Fibroblast of gingiva (primary cell): ENCODE measurements around the gene FAM227A.
"Not testable (repeated sequence)": the region's sequence is repeated elsewhere in the genome, so short reads cannot be mapped to it uniquely, and the experiment has no call there.

Experiments used
- DNase-seq: peaks from one replicate; pipeline ENCODE4 v3.0.0-alpha.2; 2011; ENCODE audit warnings: low read depth

FAM227A gene

DNA sequence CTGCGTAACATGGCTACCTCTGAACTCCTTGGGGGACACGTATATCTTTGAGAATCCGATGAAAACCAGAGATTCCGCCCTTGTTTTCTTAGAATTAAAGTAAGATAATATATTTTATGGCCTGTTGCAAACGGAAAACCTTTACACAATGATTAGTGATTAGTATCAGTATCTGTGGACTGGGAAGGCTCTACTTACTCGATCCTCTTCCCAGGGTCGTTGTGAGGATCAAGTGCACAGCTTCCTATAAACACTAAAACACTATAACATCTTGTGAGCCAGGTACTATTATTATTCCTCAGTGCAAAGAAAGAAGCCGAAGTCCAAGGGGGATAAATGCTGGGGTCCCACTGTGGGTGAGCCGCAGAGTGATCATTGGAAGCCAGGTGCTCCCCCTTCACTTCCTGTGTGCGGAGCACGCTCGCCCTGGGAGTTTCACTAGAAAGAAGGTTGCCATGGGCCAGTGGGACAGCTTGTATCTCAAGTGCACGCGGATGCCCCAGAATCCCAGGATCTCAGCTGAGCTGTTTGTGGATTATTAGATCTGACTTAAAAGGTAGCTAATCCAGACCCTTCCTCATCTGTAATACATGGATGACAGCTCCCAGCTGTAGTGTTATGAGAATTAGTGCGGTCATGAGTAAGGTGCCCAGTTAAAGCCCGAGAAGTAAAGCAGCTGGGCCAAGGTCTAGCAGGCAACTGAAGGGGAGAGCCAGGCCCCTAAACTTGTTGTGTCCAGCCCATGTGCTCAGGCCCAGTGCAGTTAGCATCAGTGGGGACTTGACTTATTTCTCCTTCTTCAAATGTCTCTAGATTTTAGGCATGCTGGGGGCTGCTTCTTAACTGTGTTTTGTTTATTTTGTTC, 1.1 kb upstream of the FAM227A start:
- DNase-seq, result no peak

DNA sequence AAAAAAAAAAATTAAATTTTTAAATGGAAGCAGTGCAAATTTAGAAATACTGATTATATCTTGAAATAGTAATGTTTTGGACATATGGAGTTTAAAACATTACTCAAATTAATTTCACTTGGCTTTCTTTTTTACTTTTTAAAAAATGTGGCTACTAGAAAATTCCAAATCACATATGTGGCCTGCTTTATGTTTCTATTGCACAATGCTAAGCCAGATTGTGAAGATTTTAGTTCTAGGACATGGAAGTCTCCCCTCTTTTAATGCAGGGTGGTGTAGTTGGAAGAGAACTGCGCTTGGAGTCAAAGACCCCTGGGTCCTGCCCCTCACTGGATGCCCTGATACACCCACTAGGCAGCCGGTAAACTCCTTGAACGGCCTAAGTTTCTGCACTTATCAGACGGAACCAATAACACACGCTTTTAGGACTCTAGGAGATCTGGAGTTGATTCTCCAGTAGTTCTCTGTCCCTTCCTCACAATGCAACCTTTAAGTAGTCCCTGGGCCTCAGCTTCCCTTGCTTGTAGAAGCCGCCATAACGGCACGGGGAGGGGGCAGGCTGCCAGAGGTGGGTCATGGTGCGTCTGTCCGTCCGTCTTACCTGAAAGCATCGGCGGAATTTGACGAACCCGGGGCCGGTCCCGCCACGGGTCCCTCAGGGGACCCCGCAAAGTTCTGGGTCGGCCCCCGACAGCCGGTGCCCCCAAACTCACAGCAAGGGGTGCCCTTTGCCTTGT, 505 bp downstream of the FAM227A start:
- no peak for DNase-seq

DNA sequence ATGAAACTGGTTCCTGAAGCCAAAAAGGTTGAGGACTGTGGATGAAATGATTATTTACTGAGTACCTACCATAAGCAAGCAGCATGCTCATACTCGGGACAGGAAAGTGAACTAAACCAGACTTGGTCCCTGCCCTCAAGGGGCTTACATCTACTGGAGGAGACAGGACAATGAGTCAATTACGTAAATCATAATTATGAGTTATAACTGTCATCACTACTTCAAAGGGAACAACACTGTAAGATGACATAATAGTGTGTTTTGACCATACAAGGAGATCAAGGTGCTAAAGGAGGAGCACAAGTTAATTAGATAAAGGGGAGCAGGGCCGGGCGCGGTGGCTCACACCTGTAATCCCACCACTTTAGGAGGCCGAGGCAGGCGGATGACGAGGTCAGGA, 2.5 kb downstream of the FAM227A start:
- no peak for DNase-seq

DNA sequence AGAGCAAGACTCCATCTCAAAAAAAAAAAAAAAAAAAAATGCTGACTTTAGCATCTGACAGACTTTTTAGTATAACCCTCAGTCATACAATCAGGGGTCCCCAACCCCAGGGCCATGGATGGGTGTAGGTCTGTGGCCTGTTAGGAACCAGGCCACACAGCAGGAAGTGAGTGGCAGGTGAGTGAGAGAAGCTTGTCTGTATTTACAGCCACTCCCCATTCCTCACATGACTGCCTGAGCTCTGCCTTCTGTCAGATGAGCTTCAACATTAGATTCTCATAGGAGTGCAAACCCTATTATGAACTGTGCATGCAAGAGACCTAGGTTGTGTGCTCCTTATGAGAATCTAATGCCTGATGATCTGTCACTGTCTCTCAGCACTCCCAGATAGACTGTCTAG, 3.3 kb downstream of the FAM227A start:
- DNase-seq, result no peak

DNA sequence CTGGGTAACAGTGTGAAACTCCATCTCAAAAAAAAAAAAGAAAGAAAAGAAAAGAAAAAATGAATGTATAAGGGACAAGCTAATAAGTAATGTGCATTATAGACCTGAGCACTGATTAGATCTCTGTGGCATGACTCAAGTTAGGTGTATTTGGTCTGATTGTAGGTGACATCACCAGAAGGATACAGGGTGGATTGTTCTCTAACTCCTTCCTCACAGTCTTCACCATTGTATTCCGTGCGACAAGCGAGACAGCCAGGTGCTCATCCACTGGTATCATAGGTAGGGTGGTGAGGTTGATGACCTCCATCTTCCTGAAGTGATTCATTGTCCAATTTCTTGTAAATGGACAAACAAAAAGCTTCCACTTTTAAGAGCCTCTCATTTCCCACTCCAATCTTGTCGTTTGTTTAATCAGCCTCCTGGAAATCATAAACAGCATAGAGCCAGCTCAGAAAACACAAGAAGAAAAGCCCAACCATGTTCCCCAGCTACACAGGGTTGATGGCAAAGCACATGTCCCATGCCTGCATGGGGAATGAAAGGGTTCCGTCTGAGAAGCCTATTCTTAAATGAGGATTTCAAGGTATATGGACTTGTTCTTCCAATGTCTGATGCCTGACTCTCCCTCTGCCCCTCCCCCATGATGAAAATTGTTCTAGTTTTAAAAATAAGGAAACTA, 6.2 kb downstream of the FAM227A start:
- DNase-seq, result no peak

DNA sequence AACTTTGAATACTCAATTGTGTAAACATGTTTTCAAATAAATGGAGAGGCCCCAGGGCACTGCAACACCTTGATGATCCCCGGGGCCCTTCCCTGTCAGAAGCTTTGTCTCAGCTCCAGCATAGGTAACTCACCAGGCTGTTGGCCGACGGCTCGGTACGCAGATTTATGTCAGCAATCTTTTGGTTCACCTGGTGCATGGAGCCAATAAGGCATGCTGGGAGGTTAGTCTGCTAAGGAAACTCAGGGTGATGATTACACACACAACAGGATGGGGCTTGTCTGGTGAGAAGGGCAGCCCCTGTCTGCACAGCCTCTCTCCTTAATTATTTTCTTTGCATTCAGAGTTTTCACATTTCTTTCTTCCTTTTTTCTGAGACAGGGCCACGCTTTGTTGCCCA, 10.8 kb downstream of the FAM227A start:
- DNase-seq, result no peak

DNA sequence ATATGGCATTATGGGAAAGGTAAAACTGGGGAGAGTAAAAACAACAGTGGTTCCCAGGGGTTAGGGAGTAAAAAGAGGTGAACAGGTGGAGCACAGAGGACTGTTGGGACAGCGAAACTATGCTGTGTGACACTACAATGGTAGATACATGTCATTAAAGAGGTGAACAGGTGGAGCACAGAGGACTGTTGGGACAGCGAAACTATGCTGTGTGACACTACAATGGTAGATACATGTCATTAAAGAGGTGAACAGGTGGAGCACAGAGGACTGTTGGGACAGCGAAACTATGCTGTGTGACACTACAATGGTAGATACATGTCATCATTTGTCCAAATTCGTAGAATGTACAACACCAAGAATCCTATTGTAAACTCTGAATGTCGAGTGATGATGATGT, 11.9 kb downstream of the FAM227A start:
- DNase-seq, result not testable (repeated sequence)

DNA sequence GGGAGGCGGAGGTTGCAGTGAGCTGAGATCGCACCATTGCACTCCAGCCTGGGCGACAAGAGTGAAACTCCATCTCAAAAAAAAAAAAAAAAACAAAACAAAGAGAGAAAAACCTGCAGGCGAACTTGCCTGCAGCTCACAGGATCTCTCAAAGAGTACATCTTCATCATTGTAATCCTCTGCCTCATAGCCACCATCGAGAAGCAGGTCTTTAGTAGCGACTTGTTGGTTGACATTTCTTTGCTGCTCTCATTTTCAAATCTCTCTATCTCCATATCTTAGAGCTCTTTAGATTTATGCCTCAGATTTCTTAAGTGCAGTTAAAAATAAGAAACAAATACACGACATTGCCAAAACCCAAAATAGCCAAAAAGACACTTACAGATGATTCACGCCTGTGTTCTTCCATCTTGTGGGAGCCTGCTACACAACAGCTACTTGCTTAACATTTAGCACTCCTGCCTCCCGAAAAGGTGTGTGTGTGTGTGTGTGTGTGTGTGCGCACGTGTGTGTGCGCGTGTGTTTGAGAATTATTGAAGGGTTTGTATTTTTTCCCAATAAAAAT, 14.6 kb downstream of the FAM227A start:
- DNase-seq, result no peak

DNA sequence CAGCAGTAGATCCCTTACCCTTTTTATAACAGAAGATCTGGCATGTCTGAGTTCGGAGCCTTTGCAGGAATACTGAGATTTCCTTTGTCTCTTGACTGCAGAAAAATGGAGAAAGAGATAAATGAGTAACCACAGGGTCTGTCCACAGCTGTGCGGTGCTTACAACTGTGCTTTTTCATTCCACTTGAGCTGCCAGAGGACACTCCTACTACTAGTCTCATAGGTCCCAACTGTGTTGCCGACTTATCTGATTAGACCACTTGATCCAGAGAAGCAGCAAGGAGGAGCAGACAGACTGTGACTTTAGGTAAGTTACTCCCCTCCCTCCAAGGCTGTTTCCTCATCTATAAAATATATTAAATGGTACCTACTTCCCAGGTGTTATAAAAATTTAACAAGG, 17.5 kb downstream of the FAM227A start:
- no peak for DNase-seq

DNA sequence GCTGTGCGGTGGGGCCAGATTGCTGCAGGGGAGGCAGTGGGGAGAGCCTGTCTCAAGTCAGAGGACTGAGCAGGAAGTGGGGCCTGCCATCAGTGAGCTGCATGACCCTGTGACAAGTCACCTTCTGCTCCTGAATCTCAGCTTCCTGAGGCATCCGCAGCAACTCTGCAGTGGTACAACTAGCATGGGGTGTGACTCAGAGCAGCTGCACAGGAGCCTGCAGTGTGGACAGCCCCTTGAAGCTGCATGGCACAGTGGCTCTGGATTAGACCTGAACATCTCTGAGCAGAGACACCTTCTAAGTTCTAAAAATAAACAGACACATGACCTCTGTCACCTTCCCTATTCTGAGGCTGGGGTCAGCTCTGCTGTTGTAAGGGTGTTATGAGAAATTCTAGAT, 18.0 kb downstream of the FAM227A start:
- DNase-seq, result no peak

DNA sequence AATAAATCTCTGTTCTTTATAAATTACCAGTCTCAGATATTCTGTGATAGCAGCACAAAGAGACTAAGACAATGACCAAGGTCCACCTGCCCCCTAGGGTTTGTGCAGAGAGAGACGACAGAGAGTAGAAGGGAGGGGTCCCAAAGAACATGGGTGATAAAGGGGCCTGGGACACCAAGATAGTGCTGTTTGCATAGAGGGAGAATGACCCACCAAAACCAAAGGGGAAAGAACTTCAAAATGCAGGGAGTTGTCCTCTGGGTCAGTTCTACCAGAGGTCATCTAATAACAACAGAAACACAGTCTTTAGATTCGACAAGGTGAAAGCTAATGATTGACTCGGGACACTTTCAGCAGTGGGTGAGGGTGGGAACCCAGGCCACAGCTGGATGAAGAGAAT, 23.7 kb downstream of the FAM227A start:
- DNase-seq, result no peak

DNA sequence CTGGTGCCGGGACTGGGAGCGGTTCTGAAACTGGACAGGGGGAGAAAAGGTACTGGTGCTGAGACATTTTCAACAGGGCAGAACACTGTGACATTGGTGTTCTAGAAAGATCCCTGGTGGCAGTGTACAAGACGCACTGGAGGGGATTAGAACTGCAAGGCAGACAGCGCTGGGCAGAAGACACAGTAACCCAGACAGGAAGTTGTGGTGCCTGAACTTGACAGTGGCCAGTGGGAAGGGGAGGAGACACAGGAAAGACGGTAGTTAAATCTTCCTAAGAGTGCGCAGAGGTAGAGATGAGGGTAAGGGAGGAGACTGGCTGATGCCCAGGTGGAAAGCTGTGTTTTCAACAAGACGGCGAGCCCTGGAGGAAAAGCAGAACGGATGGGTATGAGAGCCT, 24.5 kb downstream of the FAM227A start:
- DNase-seq, result no peak

DNA sequence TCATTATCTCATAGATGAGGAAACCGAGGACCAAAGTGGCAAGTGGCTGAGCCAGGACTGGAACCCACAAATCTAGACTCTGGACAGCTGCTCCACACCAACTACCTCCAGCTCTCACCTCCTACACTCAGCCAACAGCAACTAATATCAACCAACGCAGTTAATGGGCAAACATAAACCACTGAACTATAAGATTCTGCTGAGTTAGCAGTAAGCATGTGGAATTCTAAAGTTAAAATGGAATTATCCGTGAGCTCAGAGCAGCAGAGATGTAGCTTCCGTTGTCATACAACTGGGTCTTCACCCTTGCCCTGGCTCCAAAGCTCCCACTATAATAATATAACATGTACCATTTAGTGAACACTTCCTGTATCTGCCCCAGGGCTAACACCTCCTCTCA, 27.1 kb downstream of the FAM227A start:
- no peak for DNase-seq

DNA sequence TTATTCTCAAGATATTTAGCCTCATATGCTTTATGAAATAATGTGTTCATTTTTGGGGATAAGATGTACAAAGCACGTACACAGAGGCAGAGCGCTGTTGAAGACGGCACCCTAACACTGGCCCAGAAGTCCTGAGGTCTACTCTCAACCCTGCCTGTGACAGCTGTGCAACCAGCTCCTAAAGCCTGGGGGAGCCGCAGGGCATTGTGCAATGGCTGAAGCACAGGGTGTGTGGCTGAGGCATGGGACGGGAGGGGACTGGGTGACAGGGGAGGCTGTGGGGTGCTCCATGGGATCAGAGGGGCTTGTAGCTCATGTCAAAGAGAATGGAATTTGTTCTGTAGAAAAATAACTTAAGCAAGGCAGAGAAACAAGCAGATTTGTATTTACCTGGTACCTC, 27.7 kb downstream of the FAM227A start:
- DNase-seq, result no peak

DNA sequence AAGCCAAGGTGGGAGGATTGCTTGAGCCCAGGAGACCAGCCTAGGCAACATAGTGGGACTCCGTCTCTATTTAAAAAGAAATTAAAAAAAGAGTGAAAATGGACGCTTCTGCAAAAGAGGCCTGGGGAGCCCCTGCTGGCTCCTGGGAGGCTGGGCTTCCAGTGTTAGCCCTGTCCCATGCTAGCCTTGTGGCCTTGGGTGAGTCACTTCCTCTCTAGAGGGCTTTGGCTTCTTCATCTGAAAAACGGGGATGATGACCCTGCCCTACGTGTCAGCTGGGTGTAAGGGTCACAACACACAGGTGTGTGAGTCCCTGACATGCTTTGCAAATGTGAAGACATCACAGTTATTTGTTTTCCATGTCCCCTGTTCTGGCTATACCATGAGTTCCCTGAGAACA, 32.8 kb downstream of the FAM227A start:
- DNase-seq, result no peak

DNA sequence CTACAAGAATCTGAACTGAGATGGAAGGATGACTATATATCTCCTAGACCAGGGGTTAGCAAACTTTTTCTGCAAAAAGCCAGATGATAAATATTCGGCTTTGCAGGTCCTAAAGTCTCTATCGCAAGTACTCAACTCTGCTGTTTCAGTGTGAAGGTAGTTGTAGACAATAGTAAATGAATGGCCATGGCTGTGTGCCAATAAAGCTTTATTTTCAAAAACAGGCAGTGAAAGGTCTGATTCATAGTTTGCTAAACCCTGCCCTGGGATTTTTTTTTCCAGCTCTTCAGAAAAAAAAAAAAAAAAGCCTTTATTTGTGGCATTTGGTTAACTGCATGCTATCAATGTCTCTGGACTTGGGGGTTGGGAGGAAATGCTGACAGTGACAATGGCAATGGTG, 37.5 kb downstream of the FAM227A start:
- no peak for DNase-seq

DNA sequence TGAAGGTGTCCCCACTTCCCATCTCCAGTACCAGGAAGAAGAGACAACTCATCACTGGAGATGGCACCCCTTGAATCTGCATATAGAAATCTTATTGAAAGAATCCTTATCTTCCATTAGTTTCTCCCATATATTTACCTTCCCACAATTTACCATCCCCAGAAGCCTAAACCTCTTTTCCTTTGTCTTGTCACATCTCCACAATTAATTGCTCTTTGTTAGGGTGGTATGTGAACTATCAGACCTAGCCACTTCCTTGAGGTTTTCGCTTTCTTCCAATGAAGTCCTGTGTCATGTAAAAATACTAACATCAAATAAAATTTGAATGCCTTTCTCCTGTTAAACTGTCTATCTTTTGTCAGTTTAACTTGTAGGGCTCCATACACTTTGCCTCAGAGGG, 37.9 kb downstream of the FAM227A start:
- DNase-seq, result no peak

DNA sequence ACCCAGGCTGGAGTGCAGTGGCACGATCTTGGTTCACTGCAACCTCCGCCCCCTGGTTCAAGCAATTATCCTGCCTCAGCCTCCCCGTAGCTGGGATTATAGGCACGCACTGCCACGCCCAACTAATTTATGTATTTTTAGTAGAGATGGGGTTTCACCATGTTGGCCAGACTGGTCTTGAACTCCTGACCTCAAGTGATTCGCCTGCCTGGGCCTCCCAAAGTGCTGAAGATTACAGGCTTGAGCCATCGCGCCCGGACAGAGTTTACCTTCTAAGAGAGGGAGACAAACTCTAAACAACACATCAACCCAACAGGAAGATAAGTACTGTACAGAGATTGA, 41.2 kb downstream of the FAM227A start:
- DNase-seq, result not testable (repeated sequence)

DNA sequence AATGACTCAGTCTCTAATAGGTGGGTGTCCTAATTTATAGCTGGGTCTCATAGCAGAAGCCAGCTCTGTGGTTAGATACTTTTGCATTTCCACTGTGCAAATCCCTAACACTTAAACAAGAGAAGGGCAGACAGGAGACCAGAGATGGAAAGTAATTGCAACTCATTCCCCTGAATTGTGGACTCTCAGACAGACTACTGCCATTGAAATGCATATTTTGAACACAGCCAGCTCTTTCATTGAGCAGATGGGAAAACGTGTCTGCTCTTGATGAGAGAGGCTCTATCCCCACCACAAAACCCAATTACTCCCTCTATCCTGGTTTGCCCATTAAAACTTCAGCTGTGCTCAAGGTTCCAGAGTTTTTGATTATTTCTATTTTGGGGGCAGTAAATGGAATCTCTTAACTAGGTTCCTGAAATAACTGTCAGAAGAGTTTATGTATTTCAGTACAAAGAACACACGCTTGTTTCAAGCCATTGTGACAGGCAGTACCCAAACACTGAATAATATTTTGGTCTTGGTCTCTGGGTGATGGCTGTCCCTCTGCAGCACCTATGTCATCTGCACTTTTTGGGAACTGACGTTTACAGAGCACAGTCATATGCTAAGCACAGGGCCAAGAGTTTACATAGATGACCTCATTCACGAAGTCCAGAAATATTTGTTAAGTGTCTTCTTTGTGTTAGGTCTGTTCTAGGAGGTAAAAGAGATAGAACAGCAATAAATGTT, 41.7 kb downstream of the FAM227A start:
- no peak for DNase-seq

DNA sequence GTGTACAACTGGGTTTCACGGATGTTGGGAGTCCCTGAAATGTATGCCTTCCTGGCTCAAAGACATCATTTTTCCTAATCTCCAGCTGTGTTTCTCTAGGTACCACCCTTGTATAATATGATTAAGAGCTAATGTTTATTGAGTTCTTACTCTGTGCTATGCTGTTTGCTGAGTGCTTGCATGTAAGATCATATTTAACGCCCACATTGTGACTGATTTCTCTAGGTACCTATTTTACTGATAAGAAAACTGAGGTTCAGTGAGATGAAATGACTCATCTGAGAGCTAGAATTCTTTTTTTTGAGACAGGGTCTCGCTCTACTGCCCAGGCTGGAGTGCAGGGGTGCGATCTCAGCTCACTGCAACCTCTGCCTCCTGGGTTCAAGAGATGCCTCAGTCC, 42.6 kb downstream of the FAM227A start:
- no peak for DNase-seq

DNA sequence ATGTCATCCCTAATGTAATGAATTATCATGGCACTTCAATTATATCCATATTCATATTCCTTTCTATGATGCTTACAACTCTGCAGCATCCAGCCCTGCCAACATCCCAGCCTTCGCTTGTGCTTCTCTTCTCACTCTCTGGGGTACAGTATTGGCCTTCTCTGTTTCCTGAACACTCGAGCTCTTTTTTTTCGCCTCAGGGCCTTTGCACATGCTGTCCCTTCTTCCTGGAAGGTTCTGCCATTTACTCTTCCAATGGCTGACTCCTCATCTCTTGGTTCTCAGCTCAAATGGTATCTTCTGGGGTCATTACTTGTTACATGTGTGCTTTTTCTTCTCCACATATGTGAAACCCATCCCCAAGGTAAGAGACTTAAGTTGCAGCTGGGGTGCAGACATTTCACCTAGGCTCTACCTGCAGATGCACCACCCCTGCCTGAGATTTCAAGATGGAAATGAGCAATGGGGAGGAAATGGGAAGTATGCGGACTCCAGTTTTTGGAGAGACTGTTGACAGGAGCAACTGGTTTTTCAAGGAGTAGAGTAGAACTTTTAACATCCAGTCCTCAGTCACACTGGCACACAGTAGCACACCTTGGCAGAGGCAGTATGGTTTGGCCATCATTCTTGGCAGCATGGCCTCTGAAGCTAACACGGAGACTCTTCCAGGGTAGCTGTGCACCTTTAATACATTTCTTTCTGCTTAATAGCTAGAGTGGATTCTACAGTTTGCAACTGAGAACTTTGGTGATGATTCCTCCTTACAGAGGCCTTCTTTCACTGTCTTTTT, 43.8 kb downstream of the FAM227A start:
- no peak for DNase-seq
